CD4-positive, alpha-beta T cell treated with Interleukin-17A for 1 hour (primary cell): ENCODE data around the gene ISOC2.
"Not testable (repeated sequence)": the region's sequence is repeated elsewhere in the genome, so short reads cannot be mapped to it uniquely, and the experiment has no call there.

Experiments
- DNase-seq: peaks from one replicate; pipeline ENCODE4 v3.0.0-alpha.2; 2020

ISOC2 gene

GRCh38 chr19:55456347-55456746, 5.1 kb downstream of the ISOC2 start:
- no peak for DNase-seq

DNA sequence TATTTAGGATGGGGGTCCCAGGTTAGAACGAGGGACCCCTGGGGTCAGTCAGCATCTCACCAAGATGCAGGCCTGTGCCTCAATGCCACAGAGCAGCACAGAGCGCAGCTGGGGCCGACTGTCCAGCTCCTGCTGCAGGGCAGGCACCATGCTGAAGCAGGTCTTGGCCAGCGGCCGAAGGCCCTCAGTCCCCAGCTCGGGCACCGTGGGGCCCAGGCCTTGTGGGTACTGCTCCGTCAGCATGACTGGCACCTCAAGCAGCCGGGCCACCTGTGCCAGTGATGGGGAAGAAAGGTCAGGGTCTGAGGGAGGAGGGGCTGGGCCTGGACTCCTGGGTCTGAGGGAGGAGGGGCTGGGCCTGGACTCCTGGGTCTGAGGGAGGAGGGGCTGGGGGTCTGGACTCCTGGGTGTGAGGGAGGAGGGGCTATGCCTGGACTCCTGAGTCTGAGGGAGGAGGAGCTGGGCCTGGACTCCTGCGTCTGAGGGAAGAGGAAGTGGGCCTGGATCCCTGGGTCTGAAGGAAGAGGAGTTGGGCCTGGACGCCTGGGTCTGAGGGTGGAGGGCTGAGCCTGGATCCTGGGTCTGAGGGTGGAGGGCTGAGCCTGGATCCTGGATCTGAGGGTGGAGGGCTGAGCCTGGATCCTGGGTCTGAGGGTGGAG, 5.7 kb downstream of the ISOC2 start:
- no peak for DNase-seq

GRCh38 chr19:55454787-55455243, 6.6 kb downstream of the ISOC2 start:
- DNase-seq, result peak; percentile 52

GRCh38 chr19:55453511-55454260, 7.8 kb downstream of the ISOC2 start:
- no peak for DNase-seq

GRCh38 chr19:55452749-55453346, 8.6 kb downstream of the ISOC2 start:
- peak; percentile 60 for DNase-seq

- peak; percentile 46 for DNase-seq
Measured at GRCh38 chr19:55451965-55452748, 9.3 kb downstream of the ISOC2 start.

DNA sequence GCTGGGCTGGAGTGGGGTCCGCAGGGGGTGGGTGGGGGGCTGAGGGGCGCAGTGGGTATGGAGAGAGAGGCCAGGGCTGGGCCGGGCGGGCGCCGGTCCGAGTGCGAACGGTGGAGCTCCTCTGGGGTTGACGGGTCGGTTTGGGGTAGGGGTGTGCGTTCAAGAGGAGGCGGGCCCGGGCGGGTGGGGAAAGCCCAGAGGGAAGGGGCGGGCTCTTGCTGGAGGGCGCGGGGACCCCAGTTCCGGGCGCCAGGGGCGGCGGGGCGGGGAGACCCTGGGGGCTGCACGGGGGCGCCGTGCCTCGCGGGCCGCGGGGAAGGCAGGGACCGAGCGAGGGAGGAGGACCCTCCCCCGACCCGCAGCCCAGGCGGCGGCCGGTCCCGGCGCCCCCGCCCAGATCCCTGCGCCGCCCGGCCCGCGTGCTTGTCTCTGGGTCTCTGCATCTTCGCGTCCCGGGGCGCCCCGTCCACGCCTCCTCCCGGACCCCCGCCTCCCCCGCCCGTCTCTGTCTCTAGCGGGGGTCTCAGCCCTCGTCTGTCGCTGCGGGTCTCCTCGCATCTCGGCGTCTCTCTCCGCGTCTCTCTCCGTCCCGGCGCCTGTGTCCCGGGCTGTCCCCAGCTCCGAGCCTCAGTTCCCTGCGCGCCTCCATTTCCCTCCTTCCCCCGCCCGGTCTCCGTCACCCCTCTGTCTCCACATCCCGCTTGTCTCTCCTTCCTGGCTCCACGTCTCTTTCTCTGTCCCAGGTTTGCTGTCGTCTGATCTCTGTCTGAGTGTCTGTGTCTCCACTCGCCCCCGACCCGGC, 10.1 kb downstream of the ISOC2 start:
- DNase-seq, result peak; percentile 34

GRCh38 chr19:55449469-55449868, 12.0 kb downstream of the ISOC2 start:
- no peak for DNase-seq

GRCh38 chr19:55448175-55448490, 13.3 kb downstream of the ISOC2 start:
- not testable (repeated sequence) for DNase-seq

GRCh38 chr19:55447421-55448174, 13.8 kb downstream of the ISOC2 start:
- no peak for DNase-seq

GRCh38 chr19:55446060-55446459, 15.4 kb downstream of the ISOC2 start:
- DNase-seq, result no peak

DNA sequence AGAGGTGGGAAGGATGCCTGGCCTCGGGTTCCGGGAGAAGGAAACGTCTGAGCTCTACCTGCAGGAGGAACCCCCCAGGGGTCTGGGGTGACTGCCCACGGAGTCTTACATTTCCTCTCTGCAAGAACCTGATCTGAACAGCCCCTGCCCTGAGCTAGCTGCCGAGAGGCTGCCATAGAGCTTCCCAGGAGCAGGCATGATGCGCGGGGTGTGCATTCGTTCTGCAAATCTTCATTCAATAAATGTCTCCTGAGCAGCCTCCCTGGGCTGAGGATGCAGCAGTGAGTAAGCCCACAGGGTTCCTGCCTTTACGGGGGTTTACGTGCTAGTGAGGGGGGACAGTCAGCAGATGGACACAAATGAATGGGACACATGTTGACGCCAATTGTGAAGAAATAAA, 16.8 kb downstream of the ISOC2 start:
- DNase-seq, result no peak

GRCh38 chr19:55443824-55444480, 17.5 kb downstream of the ISOC2 start:
- DNase-seq, result no peak

GRCh38 chr19:55443045-55443823, 18.2 kb downstream of the ISOC2 start, which contains the start of gene SHISA7:
SHISA7 (minus strand) TSS chr19:55443300; CDS start chr19:55442863, 437 bp downstream.
- no peak for DNase-seq

GRCh38 chr19:55442372-55442961, 19.0 kb downstream of the ISOC2 start:
- DNase-seq, result no peak

DNA sequence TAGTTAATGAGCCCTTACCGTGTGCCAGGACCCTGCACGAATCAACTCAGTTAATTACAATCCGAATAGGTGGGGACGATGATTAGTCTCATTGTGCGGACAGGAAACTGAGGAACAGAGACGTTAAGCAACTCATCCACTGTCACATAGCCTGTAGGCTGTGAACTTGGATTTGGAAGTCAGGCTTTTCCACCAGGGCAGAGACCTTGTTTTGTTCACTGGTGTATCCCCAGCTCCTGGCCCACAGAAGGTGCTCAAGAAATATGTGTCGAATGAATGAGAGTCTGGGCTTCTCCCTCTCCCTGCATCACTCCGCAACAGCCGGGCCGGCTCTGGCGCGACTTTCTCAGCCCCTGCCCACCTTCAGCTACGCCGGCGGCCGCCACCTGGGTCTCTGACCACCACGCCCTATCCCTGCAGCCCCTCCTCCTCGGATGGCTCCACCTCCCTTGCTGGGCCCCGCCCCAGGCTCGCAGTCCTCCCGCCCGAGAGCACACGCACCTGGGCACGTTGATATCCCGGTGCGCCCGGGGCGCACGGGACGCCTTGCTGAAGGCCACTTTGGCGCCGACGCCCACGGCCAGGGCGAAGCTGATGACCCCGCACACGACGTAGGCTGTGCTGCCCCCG, 19.6 kb downstream of the ISOC2 start:
- DNase-seq, result no peak

- no peak for DNase-seq
Measured at GRCh38 chr19:55441319-55441691, 20.1 kb downstream of the ISOC2 start.

- DNase-seq, result no peak
Measured at GRCh38 chr19:55440411-55441105, 20.9 kb downstream of the ISOC2 start.

- DNase-seq, result no peak
Measured at GRCh38 chr19:55439052-55439451, 22.4 kb downstream of the ISOC2 start.
